ENCODE results near the gene IMMP2L.
"Not testable (repeated sequence)": the region's sequence is repeated elsewhere in the genome, so short reads cannot be mapped to it uniquely, and the experiment has no call there.

The IMMP2L gene

DNA sequence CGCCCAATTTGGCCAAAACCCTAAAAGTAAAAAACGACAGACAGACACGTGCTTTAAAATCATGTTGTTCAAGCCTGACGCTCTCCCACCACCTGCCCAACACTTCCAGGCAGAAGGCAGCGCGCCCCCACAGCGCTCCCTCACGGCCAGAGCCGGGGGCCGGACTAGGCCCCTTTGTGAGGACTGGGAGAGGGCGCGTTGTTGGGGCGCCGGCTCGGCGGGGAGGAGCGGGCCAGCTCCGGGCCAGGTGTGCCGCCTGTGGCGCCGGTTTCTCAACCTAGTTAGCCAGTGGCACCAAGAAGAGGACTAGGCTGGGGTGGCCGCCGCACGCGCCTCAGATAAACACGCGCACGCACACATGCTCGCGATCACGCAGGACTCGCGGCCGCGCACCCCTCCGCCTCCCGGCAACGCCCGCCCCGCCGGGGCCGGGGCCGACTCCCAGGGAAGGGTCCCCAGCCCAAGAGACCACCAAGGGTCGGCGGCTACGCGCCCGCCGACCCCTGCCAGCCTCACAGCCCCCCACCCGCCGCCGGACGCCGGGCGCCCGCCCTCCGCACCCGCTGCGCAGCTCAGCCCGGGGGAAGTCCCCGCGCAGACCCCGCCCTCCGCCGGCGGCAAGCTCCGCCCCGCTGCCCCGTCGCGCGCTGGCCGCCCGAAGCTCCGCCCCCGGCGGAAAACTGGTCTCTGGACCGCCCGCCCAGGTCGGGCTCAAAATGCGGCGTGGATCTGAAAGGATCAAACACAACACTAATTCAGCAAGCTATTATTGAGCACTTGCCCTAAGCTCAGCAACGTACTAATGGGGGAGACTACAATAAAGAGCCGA is at the start of gene IMMP2L:
Gene IMMP2L (minus strand): TSS at position 589 of the 829 bp plus-strand sequence.
- peak; percentile 78 to 84 (median 81) for DNase-seq

DNA sequence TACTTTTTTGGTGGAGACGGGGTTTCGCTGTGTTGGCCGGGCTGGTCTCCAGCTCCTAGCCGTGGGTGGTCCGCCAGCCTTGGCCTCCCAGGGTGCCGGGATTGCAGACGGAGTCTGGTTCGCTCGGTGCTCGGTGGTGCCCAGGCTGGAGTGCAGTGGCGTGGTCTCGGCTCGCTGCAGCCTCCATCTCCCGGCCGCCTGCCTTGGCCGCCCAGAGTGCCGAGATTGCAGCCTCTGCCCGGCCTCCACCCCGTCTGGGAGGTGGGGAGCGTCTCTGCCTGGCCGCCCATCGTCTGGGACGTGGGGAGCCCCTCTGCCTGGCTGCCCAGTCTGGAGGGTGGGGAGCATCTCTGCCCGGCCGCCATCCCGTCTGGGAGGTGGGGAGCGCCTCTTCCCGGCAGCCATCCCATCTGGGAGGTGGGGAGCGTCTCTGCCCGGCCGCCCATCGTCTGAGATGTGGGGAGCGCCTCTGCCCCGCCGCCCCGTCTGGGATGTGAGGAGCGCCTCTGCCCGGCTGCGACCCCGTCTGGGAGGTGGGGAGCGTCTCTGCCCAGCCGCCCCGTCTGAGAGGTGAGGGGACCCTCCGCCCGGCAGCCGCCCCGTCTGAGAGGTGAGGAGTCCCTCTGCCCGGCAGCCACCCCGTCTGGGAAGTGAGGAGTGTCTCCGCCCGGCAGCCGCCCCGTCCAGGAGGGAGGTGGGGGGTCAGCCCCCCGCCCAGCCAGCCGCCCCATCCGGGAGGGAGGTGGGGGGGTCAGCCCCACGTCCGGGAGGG is 47.4 kb upstream of the IMMP2L start:
- not testable (repeated sequence) for DNase-seq

DNA sequence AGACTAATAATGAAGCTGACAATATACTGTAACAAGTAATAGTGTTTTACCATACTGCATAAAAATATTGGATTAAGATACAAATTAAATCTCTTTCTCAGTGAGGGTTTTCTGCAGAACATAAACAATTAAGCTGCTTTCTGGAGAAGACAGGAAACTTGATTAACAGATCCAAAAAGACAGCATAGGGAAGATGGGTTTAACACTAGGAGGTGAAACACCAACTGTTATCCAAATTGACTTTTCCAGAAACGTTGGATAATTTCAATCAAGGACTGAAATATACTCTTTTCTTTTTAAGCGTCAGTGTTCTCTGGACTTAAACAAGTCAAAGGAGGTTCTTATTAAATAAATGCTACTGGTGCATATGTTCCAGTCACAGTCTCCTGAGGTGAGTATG is 45.3 kb upstream of the IMMP2L start:
- DNase-seq, result no peak

DNA sequence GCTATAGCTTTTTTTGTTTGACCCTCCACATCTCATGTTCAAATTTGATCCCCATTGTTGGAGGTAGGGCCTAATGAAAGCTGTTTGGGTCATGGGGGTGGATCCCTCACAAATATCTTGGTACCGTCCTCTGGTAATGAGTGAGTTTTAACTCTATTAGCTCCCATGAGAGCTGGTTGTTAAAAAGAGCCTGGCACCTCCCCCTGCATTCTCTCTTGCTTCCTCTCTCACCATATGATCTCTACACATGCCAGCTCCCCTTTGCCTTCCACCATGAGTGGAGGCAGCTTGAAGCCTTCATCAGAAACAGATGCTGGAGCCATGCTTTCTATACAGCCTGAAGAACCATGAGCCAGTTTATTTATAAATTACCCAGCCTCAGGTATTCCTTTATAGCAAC is 43.0 kb upstream of the IMMP2L start:
- DNase-seq, result no peak

DNA sequence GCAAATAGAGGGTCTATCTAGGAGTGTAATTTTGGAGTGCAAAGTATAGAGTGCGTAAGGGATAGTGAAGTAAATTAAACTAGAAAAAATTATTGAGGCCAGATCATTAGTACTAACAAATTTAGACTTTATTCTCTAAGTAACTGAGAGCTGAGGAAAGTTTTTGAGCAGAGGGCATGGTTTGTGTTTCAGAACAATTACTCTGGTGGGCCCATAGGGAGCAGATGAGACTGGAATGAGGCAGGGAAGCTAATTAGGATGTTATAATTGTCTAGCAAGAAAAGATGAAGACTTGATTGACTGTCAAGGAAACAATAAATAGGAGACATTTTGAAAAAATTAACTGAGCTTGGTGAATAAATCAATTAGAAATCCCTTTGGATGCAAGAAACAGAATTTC is 37.8 kb upstream of the IMMP2L start:
- DNase-seq, result no peak

DNA sequence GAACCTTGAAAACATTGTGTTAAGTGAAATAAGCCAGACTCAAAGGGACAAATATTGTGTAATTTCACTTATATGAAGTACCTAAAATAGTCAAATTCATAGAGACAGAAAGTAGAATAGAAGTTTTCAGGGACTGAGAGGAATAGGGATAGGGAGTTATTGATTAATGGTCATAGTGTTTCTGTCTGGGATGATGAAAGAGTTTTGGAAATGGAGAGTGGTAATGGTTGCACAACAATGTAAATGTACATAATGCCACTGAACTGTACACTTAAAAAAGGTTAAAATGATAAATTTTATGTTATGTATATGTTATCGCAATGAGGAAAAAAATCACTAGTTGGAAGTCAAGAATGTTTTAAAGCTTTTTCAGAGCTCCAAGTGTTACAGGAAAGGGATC is 33.5 kb upstream of the IMMP2L start:
- DNase-seq, result no peak

DNA sequence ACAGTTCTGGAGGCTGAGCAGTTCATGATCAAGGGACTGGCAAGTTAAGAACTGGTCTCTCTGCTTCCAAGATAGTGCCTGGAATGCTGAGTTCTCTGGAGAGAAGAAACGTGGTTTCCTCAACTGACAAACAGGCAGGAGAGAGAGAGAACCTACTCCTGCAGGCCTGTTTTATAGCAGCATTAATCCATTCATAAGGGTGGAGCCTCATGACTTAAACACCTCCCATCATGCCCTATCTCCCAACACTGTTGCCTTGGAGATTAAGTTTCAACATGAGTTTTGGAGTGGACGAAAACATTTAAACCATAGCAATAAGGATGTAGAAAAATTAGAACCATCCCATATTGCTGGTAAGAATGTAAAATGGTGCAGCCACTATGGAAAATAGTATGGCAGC is 32.3 kb upstream of the IMMP2L start:
- no peak for DNase-seq

DNA sequence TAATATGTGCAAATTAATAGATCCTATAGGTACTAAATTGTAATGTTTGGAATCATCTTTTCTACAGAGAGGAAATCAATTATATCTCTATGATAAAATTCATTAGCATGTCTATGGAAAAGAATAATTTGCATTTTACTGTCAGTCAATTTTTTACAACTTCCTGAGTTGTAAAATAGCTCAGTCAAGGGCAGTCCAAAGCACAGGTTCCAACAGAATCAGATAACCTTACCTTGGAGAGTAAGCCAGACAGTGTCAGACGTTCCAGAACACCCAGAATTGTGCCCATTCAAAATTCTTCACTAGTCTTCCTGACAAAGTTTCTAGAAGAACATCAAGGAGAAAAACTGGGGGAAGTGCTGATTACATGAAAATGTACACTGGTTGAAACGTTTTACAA is 31.1 kb upstream of the IMMP2L start:
- DNase-seq, result no peak

DNA sequence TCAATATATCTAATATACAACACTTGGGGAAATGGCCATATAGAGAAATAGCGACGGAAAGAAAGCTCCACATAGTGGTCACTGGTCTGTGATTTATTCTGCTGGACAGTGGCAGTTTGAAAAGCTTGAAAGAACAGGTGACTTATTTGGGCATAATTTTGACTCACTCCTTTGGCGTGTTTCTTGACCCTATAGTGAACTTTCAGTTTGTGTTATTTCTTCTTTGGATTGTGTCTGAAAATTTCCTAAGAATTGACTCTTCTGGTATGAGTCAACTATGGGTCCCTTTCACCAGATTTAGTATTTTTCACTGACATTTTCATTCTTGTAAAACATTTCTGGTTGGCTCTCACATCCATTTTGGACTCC is 25.8 kb upstream of the IMMP2L start:
- no peak for DNase-seq

DNA sequence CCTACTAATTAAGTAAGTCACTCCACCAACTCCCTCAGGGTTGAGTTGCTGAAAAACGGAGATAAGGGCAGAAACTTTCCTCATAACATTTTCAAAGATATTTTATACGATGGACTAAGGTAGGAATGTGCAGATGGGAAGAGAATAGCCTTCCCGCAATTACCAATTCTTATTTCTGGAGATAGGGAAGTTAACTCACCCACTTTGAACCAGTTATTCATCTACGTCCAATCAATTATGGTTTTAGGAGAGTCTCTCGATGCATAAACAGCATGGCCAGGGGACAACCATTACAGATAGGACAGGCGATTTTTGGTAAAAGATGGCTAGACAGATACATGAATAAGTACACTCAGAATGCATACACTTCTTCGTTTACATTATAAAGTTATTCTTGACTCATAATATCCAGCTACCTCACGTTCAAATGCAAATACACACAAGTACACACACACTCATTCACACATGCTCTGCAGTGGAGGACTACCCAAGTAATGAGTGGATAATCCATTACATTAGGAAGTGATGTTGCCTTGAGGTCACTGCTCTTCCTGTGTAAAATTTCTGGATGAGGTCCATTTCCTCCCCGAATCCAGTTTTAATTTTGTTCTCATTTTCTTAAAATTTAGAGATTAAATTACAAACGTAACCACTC is 25.2 kb upstream of the IMMP2L start:
- no peak for DNase-seq

DNA sequence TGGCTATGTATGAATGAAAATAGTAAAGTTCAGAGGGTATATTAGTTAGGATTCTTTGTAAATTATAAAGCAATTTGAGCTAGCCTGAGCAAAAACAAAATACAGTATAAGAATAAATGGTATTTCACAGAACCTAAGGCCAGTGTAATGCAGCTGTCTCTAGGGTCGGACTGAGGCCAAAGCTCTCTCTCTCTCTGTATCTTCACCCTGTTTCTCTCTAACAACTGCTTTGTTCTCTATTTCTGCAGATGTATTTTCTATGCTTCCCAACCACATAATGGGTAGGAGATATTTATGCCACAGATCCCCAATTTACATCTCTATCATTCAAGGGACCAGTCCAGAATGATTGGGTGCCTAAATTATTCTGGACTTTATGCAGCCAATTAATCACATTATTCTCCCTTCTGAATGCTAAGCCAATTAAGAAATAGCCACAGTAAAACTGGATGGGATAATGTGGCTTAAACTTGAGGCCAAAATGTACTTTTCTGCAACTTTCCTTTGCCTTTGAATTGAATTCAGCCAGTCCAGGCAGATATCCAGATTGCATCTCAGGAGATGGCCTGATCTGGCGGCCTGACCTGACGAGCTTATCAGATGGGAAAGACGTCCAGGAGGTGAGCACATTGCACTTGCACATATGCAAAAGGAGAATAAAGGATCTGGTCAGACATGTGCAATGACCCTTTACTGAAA is 24.6 kb upstream of the IMMP2L start:
- no peak for DNase-seq

DNA sequence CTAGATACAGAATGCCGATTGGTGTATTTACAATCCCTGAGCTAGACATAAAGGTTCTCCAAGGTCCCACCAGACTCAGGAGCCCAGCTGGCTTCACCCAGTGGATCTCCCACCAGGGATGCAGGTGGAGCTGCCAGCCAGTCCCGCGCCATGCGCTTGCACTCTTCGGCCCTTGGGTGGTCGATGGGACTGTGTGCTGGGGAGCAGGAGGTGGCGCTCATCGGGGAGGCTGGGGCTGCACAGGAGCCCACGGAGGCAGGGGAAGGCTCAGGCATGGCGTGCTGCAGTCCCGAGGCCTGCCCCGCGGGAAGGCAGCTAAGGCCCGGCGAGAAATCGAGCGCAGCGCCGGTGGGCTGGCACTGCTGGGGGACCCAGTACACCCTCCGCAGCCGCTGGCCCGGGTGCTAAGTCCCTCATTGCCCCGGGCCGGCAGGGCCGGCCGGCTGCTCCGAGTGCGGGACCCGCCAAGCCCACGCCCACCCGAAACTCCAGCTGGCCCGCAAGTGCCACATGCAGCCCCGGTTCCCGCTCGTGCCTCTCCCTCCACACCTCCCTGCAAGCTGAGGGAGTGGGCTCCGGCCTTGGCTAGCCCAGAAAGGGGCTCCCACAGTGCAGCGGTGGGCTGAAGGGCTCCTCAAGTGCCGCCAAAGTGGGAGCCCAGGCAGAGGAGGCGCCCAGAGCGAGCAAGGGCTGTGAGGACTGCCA is 19.6 kb upstream of the IMMP2L start:
- DNase-seq, result not testable (repeated sequence)

DNA sequence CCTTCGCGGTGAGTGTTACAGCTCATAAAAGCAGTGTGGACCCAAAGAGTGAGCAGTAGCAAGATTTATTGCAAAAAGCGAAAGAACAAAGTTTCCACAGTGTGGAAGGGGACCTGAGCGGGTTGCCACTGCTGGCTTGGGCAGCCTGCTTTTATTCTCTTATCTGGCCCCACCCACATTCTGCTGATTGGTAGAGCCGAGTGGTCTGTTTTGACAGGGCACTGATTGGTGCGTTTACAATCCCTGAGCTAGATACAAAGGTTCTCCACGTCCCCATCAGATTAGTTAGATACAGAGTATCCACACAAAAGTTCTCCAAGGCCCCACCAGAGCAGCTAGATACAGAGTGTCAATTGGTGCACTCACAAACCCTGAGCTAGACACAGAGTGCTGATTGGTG is 18.9 kb upstream of the IMMP2L start:
- not testable (repeated sequence) for DNase-seq

DNA sequence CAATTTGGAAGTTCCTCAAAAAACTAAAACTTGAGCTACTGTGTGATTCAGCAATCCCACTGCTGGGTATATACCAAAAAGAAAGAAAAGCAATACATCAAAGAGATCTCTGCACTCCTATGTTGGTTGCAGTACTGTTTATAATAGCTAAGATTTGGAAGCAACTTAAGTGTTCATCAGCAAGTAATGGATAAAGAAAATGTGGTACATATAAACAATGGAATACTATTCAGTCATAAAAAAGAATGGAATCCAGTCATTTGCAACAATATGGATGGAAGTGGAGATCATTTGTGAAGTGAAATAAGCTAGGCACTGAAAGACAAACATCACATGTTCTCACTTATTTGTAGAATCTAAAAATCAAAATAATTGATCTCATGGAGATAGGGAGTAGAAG is 16.5 kb upstream of the IMMP2L start:
- no peak for DNase-seq

DNA sequence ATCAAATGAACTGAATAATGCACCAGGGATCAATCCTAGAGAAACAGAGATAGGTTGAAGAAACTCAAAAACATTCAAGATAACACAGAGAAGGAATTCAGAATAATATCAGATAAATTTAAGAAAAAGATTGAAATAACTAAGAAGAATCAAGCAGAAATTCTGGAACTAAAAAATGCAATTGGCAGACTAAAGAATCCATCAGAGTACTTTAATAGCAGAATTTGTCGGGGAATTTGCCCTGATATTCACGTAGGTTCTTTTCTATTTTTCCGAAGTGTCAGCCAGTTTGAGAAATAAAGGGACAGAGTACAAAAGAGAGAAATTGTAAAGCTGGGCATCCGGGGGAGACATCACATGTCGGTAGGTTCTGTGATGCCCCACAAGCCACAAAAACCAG is 9.4 kb upstream of the IMMP2L start:
- DNase-seq, result no peak

DNA sequence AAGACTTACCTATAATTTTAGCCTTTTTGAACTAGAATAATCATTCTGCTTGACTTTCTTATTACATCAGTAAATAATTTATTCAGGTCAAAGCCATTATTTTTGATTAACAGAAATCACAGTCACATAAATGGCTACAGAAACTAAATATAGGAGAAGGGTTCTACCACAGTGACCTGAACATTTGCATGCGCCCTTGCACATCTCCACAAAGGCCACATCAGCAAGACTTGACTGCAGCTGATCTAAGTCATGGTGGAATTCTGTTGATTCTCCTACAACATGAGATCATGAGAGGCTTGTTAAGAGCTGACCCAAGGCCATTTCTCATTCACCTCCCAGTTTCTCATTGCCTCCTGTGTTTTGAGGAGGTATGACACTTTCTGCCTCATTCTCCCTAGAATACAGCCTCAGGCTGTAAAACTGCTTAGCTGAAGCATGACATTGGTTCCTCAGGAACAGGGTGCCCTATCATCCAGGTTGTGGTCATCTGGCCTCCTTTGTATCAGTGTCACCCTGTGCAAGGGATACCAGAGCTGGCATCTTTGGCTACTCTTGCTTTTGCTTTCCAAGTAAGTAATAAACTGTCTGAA is 6.7 kb upstream of the IMMP2L start:
- no peak for DNase-seq

DNA sequence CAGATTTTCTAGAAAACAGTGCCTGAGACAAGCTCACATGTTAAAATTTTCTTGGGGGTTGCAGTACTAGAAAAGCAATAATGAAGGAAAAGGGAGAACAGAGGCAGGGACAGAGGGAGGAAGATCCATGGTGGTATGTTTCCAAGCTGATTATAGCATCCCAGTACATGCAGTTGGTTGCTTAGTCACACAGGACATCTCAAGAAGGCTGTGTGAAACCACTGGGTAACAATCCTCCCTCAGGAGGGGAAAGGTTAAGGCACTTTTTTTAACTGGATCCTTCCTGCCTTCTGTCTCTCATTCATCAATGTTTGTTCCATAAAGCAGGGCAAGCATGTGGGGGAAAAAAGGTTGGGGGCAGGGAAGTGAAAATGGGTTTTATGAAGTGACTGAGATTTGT is 6.1 kb upstream of the IMMP2L start:
- DNase-seq, result no peak

DNA sequence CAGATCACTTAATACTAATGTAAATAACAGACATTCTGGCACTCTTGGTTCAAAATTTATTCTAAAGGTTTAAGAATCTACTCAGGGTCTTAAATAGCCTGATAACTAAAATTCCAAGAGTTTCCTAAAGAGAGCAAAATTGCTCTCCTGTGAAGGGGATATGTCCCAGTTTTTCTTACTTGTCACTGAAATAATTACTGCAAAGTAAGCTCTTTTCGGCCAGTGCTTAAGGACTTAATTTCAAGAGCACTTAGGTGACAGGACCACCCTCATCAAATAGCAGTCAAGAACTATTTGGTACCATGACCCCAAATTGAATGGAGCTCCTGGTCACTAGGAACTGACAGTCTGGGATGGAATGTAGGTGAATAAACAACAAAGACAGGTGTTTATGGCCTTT is 1.8 kb upstream of the IMMP2L start:
- no peak for DNase-seq

DNA sequence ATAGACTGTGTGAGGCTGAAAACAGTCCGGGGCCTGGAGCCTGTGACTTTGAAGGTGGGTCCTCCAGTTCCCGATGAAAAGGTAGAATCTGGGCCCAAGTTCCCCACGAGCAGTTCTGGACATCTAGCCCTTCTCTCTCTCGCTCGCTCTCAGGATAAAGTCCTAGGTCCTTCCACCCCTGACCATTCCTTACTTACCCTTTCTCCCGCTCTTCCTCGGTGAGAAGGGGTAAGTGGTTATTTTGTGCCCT is 713 bp downstream of the IMMP2L start:
- DNase-seq, result no peak

DNA sequence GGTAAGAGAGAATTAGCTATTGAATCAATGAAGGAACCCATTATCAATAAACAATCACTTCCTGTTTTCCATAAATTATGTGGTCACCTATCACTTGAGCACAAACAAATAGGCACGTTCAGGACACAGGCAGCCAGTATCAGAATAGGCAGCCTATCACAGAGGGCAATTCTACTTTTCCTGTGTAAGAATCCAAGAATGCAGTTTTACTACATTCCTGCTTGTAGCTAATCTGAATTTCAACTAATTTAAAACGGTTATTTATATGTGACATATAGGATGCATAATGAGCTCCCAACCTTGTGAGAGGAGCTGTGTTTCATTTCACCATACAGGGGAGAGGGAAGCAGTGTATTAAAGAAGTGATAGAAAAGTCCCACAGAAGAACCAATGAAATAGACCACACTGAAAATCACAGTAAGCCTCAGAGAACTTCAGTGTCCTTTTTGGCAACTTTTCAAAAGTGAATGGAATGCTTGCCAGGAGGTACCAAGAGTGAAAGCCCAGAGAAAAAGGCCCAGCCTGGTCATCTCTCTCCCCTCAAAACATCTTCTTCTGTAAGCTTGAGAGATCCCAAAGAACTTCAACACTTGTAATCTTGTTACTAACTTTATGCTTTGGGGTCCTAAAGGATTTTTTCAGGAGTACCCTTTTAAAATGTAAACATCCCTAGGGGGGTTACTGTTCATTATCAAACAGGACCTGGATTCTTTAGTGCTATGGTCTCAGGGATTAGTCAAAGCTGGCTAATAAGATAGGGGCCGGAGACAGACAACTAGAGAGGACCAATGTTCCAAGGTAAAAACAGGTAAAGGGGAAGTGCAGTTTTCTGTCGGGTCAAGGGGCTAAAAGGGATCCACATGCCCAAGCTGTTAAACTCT is 1.3 kb downstream of the IMMP2L start:
- DNase-seq, result no peak

DNA sequence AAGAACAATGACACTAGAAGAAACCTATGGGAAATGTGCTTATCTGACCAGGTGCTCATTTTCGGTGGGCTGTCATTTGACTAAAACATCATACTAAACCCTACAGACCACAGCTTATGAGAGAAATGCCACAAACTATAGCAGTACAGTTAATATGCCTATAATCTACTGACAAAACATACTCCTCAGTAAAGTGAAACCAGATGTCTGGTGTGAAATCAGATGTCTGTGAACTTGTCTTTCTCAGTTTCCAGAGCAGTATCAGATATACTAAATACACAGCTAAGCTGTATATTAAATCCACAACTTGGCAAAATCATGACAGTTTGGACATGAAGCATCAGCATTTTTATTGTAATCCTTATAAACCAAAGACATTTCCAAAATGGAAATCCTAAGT is 3.3 kb downstream of the IMMP2L start:
- DNase-seq, result no peak

DNA sequence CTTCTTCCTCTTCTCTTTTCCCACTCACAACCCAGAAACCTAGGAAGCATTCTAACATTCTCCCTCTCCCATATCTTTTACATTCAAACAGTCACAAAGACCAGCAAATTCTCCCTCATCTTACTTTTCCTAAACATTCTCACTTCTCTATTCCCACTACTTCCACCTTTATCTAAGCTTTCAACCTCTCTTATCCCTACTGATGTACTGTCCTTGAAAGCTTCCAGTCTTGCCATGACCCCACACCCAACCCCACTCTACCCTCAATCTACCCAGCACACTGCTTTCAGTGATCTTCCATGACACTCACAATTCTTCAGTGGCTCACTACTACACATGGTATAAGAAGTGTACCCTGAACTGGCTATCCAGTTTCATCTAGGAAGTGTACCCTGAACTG is 5.3 kb downstream of the IMMP2L start:
- no peak for DNase-seq

Measured in activated CD4-positive, CD25-positive, alpha-beta regulatory T cell (primary cell).